KOPT-K1 (cell line): Measurements from ENCODE around the gene SCN5A.

Source experiments
- H3K27ac ChIP-seq: fragments of 200-600 bp; sonication (generic); 2 replicates; pipeline ENCODE4 v1.5.1; 2016; ENCODE audit warnings: antibody characterized with exemption, mild to moderate bottlenecking, low read depth, low read length; ENCODE audit not compliant: poor library complexity, severe bottlenecking
- H3K36me3 ChIP-seq: fragments of 200-600 bp; sonication (generic); 2 replicates; pipeline ENCODE4 v1.5.1; 2017; ENCODE audit warnings: antibody characterized with exemption, mild to moderate bottlenecking, low read length, moderate library complexity; ENCODE audit not compliant: insufficient read depth
- H3K9me3 ChIP-seq: fragments of 200-600 bp; sonication (generic); 2 replicates; pipeline ENCODE4 v1.5.1; 2017; ENCODE audit warnings: antibody characterized with exemption, low read length, mild to moderate bottlenecking; ENCODE audit not compliant: insufficient read depth, poor library complexity, severe bottlenecking

Gene SCN5A

DNA sequence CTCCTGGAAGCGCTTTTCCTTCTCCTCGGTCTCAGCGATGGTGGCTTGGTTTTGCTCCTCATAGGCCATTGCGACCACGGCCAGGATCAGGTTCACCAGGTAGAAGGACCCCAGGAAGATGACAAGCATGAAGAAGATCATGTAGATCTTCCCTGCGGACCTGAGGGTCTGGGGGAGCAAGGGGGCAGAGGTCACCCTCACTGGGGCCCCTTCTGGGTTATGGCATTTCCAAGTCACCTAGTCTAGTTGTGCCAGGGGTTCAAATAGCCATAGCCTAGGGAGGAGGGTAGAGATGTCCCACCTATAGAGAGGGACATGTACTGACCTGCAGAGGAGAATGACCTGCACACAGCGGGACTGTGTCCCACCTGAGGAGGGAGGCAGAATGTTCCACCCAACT is 43.5 kb downstream of the SCN5A start:
- Histone ChIP-seq H3K27ac (no peak overlapping the region), H3K36me3 (no peaks in the 10 kb centered on the region), H3K9me3 (no peaks in the 10 kb centered on the region)

GRCh38 chr3:38604246-38604645 is 45.2 kb downstream of the SCN5A start:
- Histone ChIP-seq H3K9me3 (no peaks in the 10 kb centered on the region), H3K36me3 (no peaks in the 10 kb centered on the region), H3K27ac (no peak overlapping the region)

DNA sequence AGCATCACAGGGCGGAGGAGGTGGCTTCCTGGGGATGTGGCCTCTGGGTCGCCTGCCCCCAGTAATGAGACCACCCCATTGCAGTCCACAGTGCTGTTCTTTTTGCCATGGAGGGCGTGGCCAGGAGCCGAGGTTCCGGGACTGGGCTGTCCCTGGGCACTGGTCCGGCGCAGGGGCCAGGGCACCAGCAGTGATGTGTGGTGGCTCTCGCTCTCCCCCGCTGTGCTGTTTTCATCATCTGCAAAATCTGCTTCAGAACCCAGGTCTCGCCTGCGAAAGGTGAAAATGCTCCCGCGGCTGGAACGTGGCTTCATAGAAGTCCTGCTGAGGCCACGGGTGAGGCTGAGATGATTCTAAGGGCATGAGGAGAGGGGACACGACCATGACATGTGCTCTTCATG is 45.8 kb downstream of the SCN5A start:
- Histone ChIP-seq H3K36me3 (no peaks in the 10 kb centered on the region), H3K27ac (no peak overlapping the region), H3K9me3 (no peaks in the 10 kb centered on the region)

GRCh38 chr3:38602576-38603250 is 46.8 kb downstream of the SCN5A start:
- H3K36me3 ChIP-seq = no peaks in the 10 kb centered on the region
- H3K9me3 ChIP-seq = no peaks in the 10 kb centered on the region
- H3K27ac ChIP-seq = no peak overlapping the region

DNA sequence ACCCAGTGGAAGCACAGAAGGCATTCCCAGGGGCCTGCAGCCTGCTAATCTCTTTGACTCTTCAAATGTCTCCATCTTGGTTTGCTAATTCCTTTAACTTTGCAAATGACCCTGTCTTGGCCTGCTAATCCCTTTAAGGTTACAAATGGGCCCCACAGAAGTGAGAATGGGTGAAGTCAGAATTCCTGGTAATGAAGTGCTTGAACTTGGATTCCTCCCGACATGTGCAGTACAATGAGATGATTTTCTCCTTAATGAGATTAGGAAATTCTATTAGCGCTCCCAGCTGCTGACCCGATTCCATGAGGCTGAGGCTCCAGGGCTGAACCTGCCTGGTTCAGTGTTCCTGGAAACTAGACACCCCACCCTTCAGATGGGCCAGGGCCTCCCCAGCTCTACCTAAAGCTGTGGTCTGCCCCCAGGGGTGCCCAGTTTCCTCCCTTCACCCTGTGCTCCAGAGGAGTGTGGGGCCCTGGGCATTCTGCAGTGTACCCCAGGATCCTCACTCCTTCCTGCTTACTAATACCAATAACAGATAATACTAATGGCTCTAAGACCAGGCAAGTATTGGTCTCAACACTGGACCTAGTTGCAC is 47.4 kb downstream of the SCN5A start:
- Histone ChIP-seq H3K9me3 (no peaks in the 10 kb centered on the region), H3K27ac (no peak overlapping the region), H3K36me3 (no peaks in the 10 kb centered on the region)

DNA sequence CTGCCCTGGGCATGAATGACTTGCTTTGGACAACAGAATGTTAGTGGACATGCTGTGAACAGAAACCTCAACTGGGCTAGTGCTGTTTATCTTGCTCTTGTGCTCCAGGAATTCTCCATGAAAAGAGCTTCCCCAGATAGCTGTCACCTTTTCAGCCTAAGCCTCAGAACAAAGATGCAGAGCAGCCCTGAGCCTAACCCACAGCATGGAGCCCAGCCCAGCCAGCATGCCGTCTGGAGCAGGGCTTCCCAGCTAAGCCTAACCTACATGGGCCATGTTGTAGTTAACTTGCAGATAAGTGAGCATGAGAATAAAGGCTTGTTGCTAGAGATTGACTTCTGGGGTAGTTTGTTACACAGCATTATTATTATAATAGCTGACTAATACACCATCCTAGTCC is 48.9 kb downstream of the SCN5A start:
- Histone ChIP-seq H3K27ac (no peak overlapping the region), H3K36me3 (no peaks in the 10 kb centered on the region), H3K9me3 (no peaks in the 10 kb centered on the region)

GRCh38 chr3:38599886-38600285 is 49.6 kb downstream of the SCN5A start:
- Histone ChIP-seq H3K27ac (no peak overlapping the region), H3K9me3 (no peaks in the 10 kb centered on the region), H3K36me3 (no peaks in the 10 kb centered on the region)

- H3K27ac ChIP-seq = no peak overlapping the region
- H3K9me3 ChIP-seq = no peaks in the 10 kb centered on the region
- no peaks in the 10 kb centered on the region for H3K36me3 ChIP-seq
Measured at GRCh38 chr3:38598791-38599190, 50.7 kb downstream of the SCN5A start.

GRCh38 chr3:38597502-38598060 is 51.9 kb downstream of the SCN5A start:
- Histone ChIP-seq H3K36me3 (no peaks in the 10 kb centered on the region), H3K9me3 (no peaks in the 10 kb centered on the region), H3K27ac (no peak overlapping the region)

GRCh38 chr3:38595393-38595792 is 54.1 kb downstream of the SCN5A start:
- no peaks in the 10 kb centered on the region for H3K36me3 ChIP-seq
- no peaks in the 10 kb centered on the region for H3K9me3 ChIP-seq
- H3K27ac ChIP-seq = no peak overlapping the region

GRCh38 chr3:38590521-38590920 is 59.0 kb downstream of the SCN5A start:
- Histone ChIP-seq H3K9me3 (no peaks in the 10 kb centered on the region), H3K36me3 (no peaks in the 10 kb centered on the region), H3K27ac (no peak overlapping the region)

- H3K9me3 ChIP-seq = no peaks in the 10 kb centered on the region
- no peaks in the 10 kb centered on the region for H3K36me3 ChIP-seq
- no peak overlapping the region for H3K27ac ChIP-seq
Measured at GRCh38 chr3:38588995-38589937, 60.2 kb downstream of the SCN5A start.

DNA sequence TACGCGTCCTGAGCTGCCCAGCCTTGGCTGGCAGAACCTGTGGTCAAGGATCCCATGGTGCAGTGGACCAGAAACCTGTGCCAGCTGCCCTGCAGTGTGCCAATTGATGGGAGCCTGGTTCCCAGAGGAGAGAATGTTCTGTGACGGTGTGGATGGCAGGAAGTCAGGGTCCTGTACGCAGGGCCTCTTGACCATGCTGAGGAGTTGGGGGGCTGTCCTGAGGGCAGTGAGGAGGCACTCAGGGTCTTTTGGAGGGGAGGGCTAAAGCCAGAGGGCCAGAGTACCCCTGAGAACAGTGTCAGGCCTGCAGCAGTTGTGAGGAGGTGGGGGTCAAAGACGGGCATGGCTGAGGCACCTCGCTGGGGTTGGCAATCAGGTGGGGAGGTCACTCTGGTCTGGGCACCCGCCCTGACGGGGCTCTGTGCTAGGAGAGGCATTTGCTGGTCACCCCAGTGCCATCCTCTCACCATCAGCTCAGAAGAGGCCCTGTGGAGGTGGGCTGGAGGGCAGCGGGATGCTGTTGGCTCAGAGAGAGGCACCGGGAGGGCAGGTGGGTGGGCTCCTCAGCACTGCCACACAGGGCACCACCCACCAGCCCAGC is 61.0 kb downstream of the SCN5A start:
- Histone ChIP-seq H3K36me3 (no peaks in the 10 kb centered on the region), H3K9me3 (no peaks in the 10 kb centered on the region), H3K27ac (no peak overlapping the region)

- H3K27ac ChIP-seq = no peak overlapping the region
- no peaks in the 10 kb centered on the region for H3K9me3 ChIP-seq
- no peaks in the 10 kb centered on the region for H3K36me3 ChIP-seq
Measured at GRCh38 chr3:38587548-38588131, 61.8 kb downstream of the SCN5A start.
